Measurements from ENCODE around the gene ITGA11. TPM values are rescaled to one million over a fixed set of nuclear protein-coding genes. Genes with fewer than 3 reads are reported as not detected.

The ITGA11 gene
- total RNA-seq, 1 donor from 2014 or later: 0.28 TPM

DNA sequence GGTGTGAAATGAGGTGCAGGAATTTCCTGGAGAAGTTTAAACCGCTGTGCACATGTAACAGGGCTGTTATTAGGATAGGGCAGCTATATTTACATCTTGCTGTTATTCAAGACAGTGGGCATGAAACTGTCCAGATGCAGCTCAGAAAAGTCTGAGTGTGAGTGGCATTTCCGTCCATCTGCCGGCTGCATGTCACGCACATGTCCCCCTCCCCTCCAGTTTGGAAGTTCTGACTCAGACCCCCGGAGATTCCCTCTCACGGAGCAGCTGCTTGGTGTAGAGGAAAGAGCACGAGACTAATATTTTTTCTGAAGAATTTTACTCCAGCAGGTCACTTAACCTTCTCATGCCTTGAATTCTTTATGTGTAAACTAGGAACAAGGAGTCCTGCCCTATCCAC lies 84.6 kb downstream of the ITGA11 start:
- peaks cover 1% of the 10 kb centered on the region for H3K4me1 Mint-ChIP-seq (ENCODE audit: unreplicated experiment)
- no peak for DNase-seq (ENCODE audit: low spot score)
- no peaks in the 10 kb centered on the region for H3K27me3 Mint-ChIP-seq (ENCODE audit: unreplicated experiment)
- no peak overlapping the region for H3K4me3 Mint-ChIP-seq (ENCODE audit: unreplicated experiment)
- H3K9me3 Mint-ChIP-seq (ENCODE audit: unreplicated experiment): no peaks in the 10 kb centered on the region
- TF ChIP-seq, protein P1, sequence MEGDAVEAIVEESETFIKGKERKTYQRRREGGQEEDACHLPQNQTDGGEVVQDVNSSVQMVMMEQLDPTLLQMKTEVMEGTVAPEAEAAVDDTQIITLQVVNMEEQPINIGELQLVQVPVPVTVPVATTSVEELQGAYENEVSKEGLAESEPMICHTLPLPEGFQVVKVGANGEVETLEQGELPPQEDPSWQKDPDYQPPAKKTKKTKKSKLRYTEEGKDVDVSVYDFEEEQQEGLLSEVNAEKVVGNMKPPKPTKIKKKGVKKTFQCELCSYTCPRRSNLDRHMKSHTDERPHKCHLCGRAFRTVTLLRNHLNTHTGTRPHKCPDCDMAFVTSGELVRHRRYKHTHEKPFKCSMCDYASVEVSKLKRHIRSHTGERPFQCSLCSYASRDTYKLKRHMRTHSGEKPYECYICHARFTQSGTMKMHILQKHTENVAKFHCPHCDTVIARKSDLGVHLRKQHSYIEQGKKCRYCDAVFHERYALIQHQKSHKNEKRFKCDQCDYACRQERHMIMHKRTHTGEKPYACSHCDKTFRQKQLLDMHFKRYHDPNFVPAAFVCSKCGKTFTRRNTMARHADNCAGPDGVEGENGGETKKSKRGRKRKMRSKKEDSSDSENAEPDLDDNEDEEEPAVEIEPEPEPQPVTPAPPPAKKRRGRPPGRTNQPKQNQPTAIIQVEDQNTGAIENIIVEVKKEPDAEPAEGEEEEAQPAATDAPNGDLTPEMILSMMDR (IDR thresholded peaks at IDR 0.05; ENCODE audit: unreplicated experiment): no peak
- no peaks in the 10 kb centered on the region for H3K36me3 Mint-ChIP-seq (ENCODE audit: low read depth, unreplicated experiment)
- no peak overlapping the region for H3K27ac Mint-ChIP-seq (ENCODE audit: unreplicated experiment)

DNA sequence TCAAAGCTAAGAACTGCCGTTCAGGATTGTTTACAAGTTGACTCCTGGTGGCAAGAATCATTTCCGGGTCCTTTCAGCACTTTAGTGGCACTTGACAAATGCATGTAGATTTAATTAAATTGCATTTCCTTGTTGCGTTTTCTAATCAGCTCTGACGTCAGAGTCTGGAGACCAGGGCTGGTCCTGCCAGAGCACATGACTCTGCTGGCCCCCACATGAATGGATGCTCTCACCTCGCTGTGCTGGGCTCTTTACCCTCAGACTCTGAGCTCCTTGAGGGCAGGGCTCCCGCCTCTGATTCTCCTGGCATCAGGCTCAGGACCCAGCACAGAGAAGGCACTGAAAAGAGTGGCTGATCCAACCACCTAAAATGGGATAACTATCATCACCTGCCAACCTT lies 85.0 kb downstream of the ITGA11 start:
- Mint-ChIP-seq H3K9me3 (ENCODE audit: unreplicated experiment) (no peaks in the 10 kb centered on the region), H3K27me3 (ENCODE audit: unreplicated experiment) (no peaks in the 10 kb centered on the region), H3K4me1 (ENCODE audit: unreplicated experiment) (peaks cover 5% of the 10 kb centered on the region), H3K36me3 (ENCODE audit: low read depth, unreplicated experiment) (no peaks in the 10 kb centered on the region), H3K27ac (ENCODE audit: unreplicated experiment) (no peak overlapping the region), H3K4me3 (ENCODE audit: unreplicated experiment) (no peak overlapping the region)
- TF ChIP-seq, protein P1 (IDR thresholded peaks at IDR 0.05; ENCODE audit: unreplicated experiment): no peak
- no peak for DNase-seq (ENCODE audit: low spot score)

DNA sequence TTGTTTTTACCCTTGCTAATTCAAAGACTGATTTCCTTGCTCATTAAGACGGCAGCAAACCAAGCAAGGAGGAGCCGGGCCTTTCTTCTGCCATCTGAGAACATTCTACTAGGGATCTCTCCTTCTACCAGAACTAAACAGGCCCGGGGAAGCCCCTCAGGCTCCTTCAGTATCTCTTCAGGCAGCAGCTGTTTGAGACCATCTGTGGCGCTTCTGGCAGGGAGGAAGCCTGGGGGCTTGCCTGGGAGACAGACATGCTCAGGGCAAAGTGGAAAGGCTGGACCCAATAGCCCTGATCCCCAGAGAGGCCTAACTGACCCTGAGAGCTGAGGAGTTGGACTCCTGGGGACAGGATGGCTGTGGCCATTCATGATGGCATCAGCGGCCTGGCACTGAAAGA lies 86.5 kb downstream of the ITGA11 start:
- TF ChIP-seq, protein P1 (IDR thresholded peaks at IDR 0.05; ENCODE audit: unreplicated experiment): no peak
- Mint-ChIP-seq H3K27me3 (ENCODE audit: unreplicated experiment) (no peaks in the 10 kb centered on the region), H3K27ac (ENCODE audit: unreplicated experiment) (no peak overlapping the region), H3K9me3 (ENCODE audit: unreplicated experiment) (no peaks in the 10 kb centered on the region), H3K36me3 (ENCODE audit: low read depth, unreplicated experiment) (no peaks in the 10 kb centered on the region), H3K4me3 (ENCODE audit: unreplicated experiment) (no peak overlapping the region), H3K4me1 (ENCODE audit: unreplicated experiment) (peaks cover 10% of the 10 kb centered on the region)
- DNase-seq (ENCODE audit: low spot score): no peak

DNA sequence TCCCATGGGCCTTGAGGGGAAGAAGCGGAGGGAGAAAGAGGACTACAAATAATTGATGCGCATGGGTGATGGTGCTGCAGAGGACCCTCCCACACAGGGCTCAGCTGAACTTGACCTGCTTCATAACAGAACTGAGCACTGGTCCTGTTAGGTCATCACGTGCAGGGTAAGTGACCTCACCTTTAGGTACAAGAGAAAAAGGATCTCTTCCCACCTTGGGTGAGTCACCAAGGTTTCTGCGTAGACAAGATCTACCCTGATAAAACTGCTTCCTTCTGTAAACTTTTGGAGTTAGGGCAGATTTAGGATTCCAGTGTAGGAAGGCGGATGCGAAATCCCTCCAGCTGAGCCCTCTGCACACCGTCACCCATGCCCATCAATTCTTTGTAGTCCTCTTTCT lies 87.4 kb downstream of the ITGA11 start:
- H3K36me3 Mint-ChIP-seq (ENCODE audit: low read depth, unreplicated experiment): no peaks in the 10 kb centered on the region
- no peak overlapping the region for H3K4me3 Mint-ChIP-seq (ENCODE audit: unreplicated experiment)
- DNase-seq (ENCODE audit: low spot score): no peak

DNA sequence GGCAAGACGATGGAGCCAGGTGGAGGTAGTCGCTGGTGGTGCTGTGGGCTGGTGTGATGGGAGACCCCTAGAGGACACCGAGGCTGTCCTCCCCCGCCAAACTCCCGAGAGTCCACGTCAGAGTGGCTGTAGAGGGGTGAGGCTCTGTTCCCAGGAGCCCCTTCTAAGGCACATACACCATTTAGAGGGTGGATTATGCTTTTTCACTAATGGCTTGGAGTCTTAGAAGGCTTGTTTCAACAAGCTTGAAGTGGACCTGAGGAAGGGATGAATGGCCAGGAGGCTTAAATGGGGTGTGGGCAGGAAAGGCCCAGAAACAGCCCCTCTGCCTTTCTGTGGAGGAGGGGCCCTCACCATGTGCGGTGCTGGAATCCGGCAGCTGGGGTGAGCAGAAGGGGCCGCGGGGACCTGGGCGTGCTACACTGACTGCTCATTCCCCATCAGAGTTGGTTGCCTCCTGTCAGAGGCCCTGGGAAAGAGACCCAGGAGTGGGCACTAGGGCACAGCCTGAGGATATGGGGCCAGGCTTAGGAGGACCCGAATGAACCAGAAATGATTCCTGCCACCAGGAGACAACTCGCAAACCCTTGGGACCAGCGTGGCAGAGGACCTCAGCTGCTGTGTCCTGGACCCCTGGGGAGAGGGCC lies 88.3 kb downstream of the ITGA11 start:
- TF ChIP-seq, protein P1 (IDR thresholded peaks at IDR 0.05; ENCODE audit: unreplicated experiment): no peak
- no peaks in the 10 kb centered on the region for H3K27me3 Mint-ChIP-seq (ENCODE audit: unreplicated experiment)
- no peak overlapping the region for H3K27ac Mint-ChIP-seq (ENCODE audit: unreplicated experiment)
- DNase-seq (ENCODE audit: low spot score): no peak
- no peak overlapping the region for H3K4me3 Mint-ChIP-seq (ENCODE audit: unreplicated experiment)
- no peaks in the 10 kb centered on the region for H3K36me3 Mint-ChIP-seq (ENCODE audit: low read depth, unreplicated experiment)
- H3K4me1 Mint-ChIP-seq (ENCODE audit: unreplicated experiment): peaks cover 14% of the 10 kb centered on the region
- no peaks in the 10 kb centered on the region for H3K9me3 Mint-ChIP-seq (ENCODE audit: unreplicated experiment)

More for the DNA sequence above, 87.4 kb downstream of the ITGA11 start:
- TF ChIP-seq, protein P1 (IDR thresholded peaks at IDR 0.05; ENCODE audit: unreplicated experiment): no peak
- no peaks in the 10 kb centered on the region for H3K27me3 Mint-ChIP-seq (ENCODE audit: unreplicated experiment)
- peaks cover 14% of the 10 kb centered on the region for H3K4me1 Mint-ChIP-seq (ENCODE audit: unreplicated experiment)
- H3K9me3 Mint-ChIP-seq (ENCODE audit: unreplicated experiment): no peaks in the 10 kb centered on the region
- H3K27ac Mint-ChIP-seq (ENCODE audit: unreplicated experiment): no peak overlapping the region

All from endothelial cell (in vitro differentiated cells).